PFSK-1 (cell line): ENCODE measurements around the gene GIMD1.

Experiments used
- POLR2AphosphoS5 ChIP-seq: IDR thresholded peaks from 2 replicates; pipeline ENCODE4 v1.6.1; 2012; ENCODE audit warnings: low read depth, mild to moderate bottlenecking, control low read depth, low read length, moderate library complexity
- TF ChIP-seq, protein P1 (sequence below), 2 experiments: IDR thresholded peaks; 2 replicates each; pipeline versions ENCODE4 v1.6.1 to v1.8.0; 2011 to 2012; ENCODE audit warnings: low read depth in 2 of 2, low read length in 2 of 2, control low read depth in 1 of 2, inconsistent platforms in 1 of 2, mild to moderate bottlenecking in 1 of 2, moderate library complexity in 1 of 2; ENCODE audit not compliant: insufficient read depth in 1 of 2

DNA sequence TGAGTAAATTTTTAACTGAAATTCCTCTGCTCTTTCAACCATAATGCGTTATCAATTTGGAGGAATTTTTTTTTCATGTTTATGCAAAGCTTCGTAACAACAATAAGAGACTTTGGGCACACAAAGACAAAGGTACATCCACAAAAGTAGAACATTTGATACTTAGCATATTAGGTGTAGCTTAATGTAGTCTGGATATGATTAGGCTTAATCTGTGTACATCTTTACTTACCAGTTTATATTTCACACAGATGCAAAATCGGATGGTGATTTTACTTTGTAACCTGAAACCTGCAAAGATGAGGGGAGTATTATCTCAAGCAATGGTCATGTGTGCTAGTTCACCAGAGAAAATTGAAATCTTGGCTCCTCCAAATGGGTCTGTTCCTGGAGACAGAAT lies 32.0 kb downstream of the GIMD1 start:
- no peak for TF ChIP-seq POLR2AphosphoS5
- TF ChIP-seq, protein P1, sequence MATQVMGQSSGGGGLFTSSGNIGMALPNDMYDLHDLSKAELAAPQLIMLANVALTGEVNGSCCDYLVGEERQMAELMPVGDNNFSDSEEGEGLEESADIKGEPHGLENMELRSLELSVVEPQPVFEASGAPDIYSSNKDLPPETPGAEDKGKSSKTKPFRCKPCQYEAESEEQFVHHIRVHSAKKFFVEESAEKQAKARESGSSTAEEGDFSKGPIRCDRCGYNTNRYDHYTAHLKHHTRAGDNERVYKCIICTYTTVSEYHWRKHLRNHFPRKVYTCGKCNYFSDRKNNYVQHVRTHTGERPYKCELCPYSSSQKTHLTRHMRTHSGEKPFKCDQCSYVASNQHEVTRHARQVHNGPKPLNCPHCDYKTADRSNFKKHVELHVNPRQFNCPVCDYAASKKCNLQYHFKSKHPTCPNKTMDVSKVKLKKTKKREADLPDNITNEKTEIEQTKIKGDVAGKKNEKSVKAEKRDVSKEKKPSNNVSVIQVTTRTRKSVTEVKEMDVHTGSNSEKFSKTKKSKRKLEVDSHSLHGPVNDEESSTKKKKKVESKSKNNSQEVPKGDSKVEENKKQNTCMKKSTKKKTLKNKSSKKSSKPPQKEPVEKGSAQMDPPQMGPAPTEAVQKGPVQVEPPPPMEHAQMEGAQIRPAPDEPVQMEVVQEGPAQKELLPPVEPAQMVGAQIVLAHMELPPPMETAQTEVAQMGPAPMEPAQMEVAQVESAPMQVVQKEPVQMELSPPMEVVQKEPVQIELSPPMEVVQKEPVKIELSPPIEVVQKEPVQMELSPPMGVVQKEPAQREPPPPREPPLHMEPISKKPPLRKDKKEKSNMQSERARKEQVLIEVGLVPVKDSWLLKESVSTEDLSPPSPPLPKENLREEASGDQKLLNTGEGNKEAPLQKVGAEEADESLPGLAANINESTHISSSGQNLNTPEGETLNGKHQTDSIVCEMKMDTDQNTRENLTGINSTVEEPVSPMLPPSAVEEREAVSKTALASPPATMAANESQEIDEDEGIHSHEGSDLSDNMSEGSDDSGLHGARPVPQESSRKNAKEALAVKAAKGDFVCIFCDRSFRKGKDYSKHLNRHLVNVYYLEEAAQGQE (IDR thresholded peaks at IDR 0.05; ENCODE audit: insufficient read depth in 1 of 2, low read depth in 2 of 2, low read length in 2 of 2), result no peak
